NCI-H524 treated with DMSO at 0.1 percent for 48 hours (cell line): Measurements from ENCODE around the gene MAMDC2.

Experiments
- DNase-seq: peaks from one replicate; lab custom pipeline; 2025; lab: John Stamatoyannopoulos, UW

The MAMDC2 gene, protein sequence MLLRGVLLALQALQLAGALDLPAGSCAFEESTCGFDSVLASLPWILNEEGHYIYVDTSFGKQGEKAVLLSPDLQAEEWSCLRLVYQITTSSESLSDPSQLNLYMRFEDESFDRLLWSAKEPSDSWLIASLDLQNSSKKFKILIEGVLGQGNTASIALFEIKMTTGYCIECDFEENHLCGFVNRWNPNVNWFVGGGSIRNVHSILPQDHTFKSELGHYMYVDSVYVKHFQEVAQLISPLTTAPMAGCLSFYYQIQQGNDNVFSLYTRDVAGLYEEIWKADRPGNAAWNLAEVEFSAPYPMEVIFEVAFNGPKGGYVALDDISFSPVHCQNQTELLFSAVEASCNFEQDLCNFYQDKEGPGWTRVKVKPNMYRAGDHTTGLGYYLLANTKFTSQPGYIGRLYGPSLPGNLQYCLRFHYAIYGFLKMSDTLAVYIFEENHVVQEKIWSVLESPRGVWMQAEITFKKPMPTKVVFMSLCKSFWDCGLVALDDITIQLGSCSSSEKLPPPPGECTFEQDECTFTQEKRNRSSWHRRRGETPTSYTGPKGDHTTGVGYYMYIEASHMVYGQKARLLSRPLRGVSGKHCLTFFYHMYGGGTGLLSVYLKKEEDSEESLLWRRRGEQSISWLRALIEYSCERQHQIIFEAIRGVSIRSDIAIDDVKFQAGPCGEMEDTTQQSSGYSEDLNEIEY

DNA sequence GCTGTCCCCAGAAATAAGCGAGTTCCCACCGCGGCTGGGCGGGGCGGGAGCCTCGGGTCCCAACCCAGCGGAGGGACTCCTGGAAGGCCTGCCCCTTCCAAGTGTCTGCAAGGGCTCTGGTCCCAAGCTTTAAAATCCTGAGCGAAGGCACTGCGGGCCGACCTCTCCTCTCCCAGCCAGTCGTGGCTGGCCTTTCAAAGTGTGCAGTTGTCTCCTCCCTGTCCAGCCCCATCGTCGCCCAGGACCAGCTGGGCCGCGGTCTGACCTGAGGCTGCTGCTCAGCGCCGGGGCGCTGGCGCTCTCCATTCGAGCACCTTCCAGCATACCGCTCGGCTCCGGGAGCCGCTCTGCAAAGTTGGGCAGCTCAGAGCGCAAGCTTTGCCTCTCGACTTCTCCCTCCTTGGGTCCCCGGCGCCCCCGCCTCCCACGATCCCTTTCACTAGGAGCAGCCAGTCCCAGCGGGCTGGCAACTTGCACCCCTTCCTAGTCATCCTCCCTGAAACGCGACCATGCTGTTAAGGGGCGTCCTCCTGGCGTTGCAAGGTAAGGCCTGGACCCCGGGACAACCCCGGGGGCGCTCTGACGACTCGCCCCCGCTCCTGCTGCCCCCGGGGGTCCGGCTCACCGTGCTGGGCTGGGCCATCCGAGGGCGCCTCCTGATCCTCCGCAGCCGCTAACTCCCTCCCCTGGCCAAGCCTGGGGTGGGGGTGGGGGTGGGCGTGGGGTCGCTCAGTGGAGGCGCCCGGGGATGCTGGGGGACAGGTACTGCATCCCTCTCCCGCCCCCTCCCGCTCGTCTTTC, at the start of gene MAMDC2:
Gene MAMDC2 (plus strand): TSS at position 160 of the 801 bp plus-strand sequence. CDS start 350 bp downstream, at position 510.
- DNase-seq: no peak

GRCh38 chr9:69995846-69996245, 47.8 kb upstream of the MAMDC2 start:
- DNase-seq: no peak

- DNase-seq: no peak
Observed at GRCh38 chr9:69996967-69997366, 46.7 kb upstream of the MAMDC2 start.

GRCh38 chr9:69997524-69997923, 46.1 kb upstream of the MAMDC2 start:
- no peak for DNase-seq

- DNase-seq: no peak
Observed at GRCh38 chr9:69999315-69999714, 44.3 kb upstream of the MAMDC2 start.

DNA sequence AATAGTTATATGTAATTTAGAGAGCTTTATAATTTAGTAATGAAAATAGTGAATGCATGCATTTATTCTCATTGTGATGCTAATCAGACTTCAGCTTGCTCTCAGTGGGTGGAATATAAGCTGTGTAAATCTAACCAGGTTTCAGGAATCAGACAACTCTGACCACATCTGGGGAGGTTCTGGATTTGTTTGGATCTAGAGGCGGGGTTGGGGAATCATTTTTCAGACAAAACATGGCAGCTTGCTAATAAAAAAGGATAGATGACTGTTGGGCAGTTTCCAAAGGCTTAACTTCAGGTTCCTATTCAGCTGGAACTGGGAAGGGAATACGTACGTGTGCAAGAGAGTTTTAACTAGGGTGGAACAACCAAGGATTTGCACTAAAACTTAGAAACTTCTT, 43.2 kb upstream of the MAMDC2 start:
- DNase-seq: no peak

DNA sequence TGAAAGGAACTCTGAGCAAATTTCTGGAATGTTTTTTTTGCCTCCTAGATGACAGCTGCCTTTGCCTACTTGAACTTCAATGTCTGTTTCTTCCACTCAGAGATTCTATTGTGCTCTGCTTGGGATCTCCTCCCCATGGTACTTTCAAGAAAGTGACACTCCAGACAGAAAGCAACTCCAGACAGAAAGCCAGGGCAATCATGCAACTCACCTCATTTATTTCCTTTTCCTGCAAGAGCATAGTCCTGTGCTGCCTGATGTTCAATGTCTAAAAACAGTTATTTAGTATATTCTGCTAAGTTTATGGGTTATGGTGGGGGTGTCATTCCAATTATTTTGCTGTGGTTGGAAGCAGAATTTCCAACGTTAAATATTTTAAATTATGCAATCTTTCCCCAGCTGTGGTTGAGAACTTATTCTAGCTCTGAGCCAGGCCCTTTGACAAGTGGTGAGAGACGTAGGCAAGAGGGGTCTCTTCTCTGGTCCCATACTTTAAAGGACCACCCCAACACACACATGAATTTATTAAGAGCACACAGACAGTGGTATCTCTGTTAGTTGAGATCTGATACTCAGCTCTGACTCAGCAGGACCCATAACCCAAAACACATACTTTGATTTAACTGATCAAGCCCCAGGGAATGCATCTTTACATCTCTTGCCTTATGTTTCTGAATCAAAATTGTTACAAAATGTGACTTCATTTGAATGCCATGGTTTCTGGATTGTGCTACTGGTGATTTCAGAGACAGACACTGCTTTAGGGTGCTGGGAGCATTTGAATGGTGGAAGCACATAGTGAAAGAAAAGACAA, 39.5 kb upstream of the MAMDC2 start:
- DNase-seq: no peak

- no peak for DNase-seq
Observed at GRCh38 chr9:70006306-70006705, 37.3 kb upstream of the MAMDC2 start.

DNA sequence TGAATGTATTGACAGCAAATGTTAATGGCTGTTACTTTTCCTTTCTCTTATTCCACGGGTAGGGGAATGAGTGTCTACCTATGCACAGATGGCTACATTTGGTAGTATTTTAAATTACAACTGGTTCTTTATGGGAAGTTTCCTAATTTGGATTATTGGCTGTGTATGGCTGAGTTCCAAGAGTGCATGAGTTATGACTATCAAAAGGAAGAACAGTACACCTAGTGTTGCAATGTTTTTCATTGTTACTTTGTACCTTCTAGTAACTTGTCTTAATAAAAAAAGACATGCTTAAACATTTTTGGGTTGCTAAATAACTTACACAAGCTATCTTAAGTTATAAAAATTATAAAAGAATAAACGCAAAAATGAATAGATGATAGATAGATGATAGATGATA, 35.8 kb upstream of the MAMDC2 start:
- DNase-seq: no peak

GRCh38 chr9:70010015-70010414, 33.6 kb upstream of the MAMDC2 start:
- no peak for DNase-seq

- DNase-seq: no peak
Observed at GRCh38 chr9:70011366-70011765, 32.3 kb upstream of the MAMDC2 start.

DNA sequence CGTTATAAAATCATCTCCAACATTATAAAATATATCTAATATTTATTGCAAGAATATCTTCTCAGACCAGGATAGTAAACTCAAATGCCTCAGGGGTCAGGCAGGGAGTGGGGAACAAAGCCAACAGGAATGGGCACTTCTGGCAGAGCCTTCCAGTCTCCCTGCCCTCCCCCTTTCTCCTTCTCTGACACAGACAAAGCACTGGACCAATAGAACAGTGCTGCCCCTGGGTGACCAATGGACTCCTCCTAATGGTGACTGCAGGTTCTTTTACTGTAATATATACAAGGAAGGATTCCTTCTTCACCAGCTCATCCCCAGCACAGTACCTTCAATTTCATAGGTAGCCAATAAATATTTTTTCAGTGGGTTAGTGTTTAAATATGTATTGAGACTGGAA, 31.1 kb upstream of the MAMDC2 start:
- no peak for DNase-seq

- DNase-seq: no peak
Observed at GRCh38 chr9:70013598-70014196, 30.0 kb upstream of the MAMDC2 start.

- no peak for DNase-seq
Observed at GRCh38 chr9:70015099-70015498, 28.5 kb upstream of the MAMDC2 start.

DNA sequence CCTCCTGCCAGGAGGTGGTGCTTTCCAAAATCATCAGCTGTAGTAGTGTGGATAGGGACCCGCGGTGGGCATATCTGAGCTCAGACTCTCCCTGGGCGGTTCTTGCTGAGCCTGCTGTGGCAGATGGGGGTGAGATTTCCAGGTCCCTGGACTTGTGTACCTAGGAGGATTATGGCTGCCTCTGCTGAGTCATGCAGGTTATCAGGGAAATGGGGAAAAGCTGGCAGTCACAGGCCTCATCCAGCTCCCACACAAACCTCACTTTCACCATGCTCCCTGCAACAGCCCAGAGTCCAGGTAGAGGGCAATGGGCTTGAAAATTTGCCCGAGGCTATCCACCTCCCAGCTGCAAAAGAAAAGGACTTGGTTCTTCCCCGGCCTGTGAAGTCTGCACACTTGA, 23.4 kb upstream of the MAMDC2 start:
- no peak for DNase-seq

DNA sequence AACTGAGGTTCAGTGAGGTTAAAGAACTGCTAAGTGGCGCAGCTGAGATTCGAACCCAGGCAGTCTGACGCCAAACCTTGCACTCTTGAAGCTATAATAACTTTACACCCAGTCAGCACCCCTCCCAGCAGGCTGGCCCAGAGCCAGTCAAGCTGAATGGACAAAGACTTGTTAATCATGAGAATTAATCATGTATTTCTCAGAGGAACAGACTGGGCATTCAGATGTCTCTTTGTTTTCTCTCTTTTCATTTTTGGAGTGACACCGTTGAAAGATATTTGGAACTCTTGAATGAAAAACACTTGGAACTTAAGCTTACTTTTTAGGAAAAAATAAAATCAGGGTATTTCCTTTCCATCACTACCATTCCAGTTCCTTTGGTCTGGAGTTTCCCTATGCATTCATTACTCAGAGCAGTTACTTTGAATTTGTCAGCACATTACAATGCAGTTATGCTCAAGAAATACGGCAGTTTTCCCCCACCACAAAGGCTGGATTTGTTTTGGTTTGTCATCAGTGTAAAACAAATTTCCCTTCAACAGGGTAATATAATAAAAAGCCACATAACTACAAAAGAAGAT, 22.6 kb upstream of the MAMDC2 start:
- DNase-seq: no peak

DNA sequence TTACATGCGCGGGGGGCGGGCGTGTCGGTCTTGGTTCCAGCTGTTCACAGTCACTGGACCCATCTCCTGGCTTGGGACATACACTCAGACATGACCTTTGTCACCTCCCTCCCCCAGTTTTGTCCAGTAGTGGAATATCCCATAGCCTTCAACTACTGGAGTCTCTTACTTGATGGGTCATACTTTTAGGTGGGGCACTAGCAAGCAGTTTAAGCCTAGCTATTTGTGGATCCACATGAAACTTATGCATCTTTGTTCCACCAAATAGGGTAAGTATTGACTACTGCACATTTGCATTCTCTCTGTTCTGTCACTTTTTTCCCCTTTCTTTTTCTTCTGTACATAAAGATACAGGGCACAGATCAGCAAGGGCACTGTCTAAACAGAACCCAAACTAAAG, 15.4 kb upstream of the MAMDC2 start:
- no peak for DNase-seq

- no peak for DNase-seq
Observed at GRCh38 chr9:70030156-70030555, 13.5 kb upstream of the MAMDC2 start.

GRCh38 chr9:70031141-70031545, 12.5 kb upstream of the MAMDC2 start:
- DNase-seq: no peak

DNA sequence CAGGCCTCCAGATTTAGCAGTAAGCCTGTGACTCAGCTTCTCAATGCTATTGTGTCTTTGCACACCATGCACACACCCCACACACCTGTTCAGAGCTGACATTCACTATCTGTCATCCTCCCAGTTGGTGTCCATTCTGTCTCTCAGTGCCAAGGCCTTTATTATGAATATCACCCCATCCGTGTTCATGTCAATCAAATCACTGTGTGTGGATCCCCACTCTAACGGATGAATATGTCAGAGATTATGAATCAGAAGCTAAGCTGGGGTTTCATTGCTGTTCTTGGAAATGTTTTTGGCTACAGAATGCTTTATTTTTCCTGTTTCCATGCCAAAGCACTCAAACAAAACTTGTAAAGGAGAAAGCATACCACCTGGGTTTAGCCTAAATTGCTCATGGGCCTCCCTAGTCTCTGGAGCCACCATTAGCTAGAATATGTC, 9.4 kb upstream of the MAMDC2 start:
- no peak for DNase-seq

GRCh38 chr9:70035691-70036090, 8.0 kb upstream of the MAMDC2 start:
- DNase-seq: no peak
